SK-N-SH treated with all-trans-retinoic acid at 6 μM for 48 hours (cell line): Measurements from ENCODE around the gene KAT2B.

Experiments
- CSDC2 ChIP-seq: fragments of 250-450 bp; sonication (Bioruptor Pico); IDR thresholded peaks from 2 replicates; pipeline ENCODE4 v1.5.0; 2020; ENCODE audit warnings: mild to moderate bottlenecking, moderate library complexity
- TCF4 ChIP-seq: fragments of 250-450 bp; sonication (Bioruptor Pico); IDR thresholded peaks from 2 replicates; pipeline ENCODE4 v1.8.0; 2021; ENCODE audit warnings: mild to moderate bottlenecking, moderate library complexity, borderline replicate concordance
- ZFP30 ChIP-seq: fragments of 450-650 bp; formaldehyde crosslinking; IDR thresholded peaks from 2 replicates; pipeline ENCODE4 v1.5.0; 2022; ENCODE audit warnings: mild to moderate bottlenecking, moderate library complexity
- TF ChIP-seq, protein P1 (sequence below): fragments of 250-450 bp; sonication (Bioruptor Pico); IDR thresholded peaks from 2 replicates; pipeline ENCODE4 v1.5.1; 2021; ENCODE audit warnings: mild to moderate bottlenecking, moderate library complexity
- TF ChIP-seq, protein P2 (sequence below): fragments of 250-450 bp; sonication (Bioruptor Pico); IDR thresholded peaks from 2 replicates; pipeline ENCODE4 v1.5.1; 2020; ENCODE audit warnings: low read depth, mild to moderate bottlenecking, moderate library complexity

DNA sequence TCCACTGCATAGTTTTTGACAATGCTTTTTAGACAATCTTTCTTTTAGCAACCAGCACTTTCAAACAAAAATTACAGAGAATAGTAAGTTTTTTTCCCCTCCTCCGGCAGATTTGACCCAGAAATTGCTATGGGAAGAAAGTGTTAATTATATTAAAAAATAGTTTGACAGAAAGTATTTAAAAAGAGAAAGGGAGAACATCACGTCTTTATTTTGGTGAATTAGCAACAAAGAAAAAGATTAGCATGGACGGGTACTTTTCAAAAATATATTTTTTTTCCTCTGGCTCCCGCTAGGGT lies 831 bp upstream of the KAT2B start:
- TF ChIP-seq CSDC2 (CRISPR knock-in tag) (no peak), TCF4 (no peak), ZFP30 (CRISPR knock-in tag) (no peak)
- TF ChIP-seq, protein P1, sequence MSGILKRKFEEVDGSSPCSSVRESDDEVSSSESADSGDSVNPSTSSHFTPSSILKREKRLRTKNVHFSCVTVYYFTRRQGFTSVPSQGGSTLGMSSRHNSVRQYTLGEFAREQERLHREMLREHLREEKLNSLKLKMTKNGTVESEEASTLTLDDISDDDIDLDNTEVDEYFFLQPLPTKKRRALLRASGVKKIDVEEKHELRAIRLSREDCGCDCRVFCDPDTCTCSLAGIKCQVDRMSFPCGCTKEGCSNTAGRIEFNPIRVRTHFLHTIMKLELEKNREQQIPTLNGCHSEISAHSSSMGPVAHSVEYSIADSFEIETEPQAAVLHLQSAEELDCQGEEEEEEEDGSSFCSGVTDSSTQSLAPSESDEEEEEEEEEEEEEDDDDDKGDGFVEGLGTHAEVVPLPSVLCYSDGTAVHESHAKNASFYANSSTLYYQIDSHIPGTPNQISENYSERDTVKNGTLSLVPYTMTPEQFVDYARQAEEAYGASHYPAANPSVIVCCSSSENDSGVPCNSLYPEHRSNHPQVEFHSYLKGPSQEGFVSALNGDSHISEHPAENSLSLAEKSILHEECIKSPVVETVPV (CRISPR knock-in tag): no peak
- TF ChIP-seq, protein P2, sequence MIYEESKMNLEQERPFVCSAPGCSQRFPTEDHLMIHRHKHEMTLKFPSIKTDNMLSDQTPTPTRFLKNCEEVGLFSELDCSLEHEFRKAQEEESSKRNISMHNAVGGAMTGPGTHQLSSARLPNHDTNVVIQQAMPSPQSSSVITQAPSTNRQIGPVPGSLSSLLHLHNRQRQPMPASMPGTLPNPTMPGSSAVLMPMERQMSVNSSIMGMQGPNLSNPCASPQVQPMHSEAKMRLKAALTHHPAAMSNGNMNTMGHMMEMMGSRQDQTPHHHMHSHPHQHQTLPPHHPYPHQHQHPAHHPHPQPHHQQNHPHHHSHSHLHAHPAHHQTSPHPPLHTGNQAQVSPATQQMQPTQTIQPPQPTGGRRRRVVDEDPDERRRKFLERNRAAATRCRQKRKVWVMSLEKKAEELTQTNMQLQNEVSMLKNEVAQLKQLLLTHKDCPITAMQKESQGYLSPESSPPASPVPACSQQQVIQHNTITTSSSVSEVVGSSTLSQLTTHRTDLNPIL (CRISPR knock-in tag): no peak
